ENCODE measurements around the gene GTF3C4. TPM values are rescaled to one million over a fixed set of nuclear protein-coding genes. Genes with fewer than 3 reads are reported as not detected.

GTF3C4 gene
- total and polyA plus RNA-seq, 2 of the 13 experiments (the other 11 are each of a cell fraction or from before 2014, with no cell fraction given): 2.6 to 12.9 TPM

DNA sequence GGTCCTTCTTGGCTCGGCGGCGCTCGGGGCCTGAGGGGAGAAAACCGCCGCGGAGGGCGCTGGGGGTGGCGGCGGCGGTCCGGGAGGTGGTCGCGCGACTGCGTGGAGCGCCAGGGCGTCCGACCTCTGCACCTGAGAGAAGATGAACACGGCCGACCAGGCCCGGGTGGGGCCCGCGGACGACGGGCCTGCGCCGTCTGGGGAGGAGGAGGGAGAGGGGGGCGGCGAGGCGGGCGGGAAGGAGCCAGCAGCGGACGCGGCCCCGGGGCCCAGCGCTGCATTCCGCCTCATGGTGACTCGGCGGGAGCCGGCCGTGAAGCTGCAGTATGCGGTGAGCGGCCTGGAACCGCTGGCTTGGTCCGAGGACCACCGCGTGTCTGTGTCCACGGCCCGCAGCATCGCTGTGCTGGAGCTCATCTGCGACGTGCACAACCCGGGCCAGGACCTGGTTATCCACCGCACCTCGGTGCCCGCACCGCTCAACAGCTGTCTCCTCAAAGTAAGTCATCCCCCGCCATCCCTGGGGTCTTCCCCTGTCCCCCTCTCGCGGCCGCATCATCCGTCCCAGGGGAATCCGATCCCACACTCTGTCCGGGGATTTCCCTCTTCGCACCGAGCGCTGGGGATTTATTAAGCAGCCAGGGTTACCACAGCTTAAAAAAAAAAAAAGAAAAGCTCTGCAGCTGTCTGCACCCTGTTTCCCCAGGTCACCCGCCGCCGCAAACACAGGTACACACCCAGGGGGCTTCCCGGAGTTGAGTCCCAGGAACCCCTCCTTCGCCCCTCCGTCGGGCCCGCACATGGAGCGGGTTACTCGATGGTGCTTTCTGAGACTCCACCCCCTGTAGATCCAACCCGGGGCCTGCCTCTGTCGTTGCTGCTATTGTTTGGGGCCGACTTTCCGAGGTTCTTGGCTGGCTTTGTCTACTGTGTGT lies at the start of gene GTF3C4 (continued):
- TF ChIP-seq, protein P1, sequence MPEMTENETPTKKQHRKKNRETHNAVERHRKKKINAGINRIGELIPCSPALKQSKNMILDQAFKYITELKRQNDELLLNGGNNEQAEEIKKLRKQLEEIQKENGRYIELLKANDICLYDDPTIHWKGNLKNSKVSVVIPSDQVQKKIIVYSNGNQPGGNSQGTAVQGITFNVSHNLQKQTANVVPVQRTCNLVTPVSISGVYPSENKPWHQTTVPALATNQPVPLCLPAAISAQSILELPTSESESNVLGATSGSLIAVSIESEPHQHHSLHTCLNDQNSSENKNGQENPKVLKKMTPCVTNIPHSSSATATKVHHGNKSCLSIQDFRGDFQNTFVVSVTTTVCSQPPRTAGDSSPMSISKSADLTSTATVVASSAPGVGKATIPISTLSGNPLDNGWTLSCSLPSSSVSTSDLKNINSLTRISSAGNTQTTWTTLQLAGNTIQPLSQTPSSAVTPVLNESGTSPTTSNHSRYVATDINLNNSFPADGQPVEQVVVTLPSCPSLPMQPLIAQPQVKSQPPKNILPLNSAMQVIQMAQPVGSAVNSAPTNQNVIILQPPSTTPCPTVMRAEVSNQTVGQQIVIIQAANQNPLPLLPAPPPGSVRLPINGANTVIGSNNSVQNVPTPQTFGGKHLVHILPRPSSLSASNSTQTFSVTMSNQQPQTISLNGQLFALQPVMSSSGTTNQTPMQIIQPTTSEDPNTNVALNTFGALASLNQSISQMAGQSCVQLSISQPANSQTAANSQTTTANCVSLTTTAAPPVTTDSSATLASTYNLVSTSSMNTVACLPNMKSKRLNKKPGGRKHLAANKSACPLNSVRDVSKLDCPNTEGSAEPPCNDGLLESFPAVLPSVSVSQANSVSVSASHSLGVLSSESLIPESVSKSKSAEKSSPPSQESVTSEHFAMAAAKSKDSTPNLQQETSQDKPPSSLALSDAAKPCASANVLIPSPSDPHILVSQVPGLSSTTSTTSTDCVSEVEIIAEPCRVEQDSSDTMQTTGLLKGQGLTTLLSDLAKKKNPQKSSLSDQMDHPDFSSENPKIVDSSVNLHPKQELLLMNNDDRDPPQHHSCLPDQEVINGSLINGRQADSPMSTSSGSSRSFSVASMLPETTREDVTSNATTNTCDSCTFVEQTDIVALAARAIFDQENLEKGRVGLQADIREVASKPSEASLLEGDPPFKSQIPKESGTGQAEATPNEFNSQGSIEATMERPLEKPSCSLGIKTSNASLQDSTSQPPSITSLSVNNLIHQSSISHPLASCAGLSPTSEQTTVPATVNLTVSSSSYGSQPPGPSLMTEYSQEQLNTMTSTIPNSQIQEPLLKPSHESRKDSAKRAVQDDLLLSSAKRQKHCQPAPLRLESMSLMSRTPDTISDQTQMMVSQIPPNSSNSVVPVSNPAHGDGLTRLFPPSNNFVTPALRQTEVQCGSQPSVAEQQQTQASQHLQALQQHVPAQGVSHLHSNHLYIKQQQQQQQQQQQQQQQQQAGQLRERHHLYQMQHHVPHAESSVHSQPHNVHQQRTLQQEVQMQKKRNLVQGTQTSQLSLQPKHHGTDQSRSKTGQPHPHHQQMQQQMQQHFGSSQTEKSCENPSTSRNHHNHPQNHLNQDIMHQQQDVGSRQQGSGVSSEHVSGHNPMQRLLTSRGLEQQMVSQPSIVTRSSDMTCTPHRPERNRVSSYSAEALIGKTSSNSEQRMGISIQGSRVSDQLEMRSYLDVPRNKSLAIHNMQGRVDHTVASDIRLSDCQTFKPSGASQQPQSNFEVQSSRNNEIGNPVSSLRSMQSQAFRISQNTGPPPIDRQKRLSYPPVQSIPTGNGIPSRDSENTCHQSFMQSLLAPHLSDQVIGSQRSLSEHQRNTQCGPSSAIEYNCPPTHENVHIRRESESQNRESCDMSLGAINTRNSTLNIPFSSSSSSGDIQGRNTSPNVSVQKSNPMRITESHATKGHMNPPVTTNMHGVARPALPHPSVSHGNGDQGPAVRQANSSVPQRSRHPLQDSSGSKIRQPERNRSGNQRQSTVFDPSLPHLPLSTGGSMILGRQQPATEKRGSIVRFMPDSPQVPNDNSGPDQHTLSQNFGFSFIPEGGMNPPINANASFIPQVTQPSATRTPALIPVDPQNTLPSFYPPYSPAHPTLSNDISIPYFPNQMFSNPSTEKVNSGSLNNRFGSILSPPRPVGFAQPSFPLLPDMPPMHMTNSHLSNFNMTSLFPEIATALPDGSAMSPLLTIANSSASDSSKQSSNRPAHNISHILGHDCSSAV (CRISPR knock-in tag; IDR thresholded peaks at IDR 0.05; ENCODE audit: borderline replicate concordance): no peak
- TF ChIP-seq MTA1 (CRISPR knock-in tag; IDR thresholded peaks at IDR 0.05; ENCODE audit: borderline replicate concordance) (0 out of 2 replicates have a peak, but pooled peaks have one; percentile 3), ZNF746 (CRISPR knock-in tag; IDR thresholded peaks at IDR 0.05) (0 out of 2 replicates have a peak, but pooled peaks have one; percentile 34), ZNF441 (CRISPR knock-in tag; IDR thresholded peaks at IDR 0.05; ENCODE audit: borderline replicate concordance) (0 out of 2 replicates have a peak, but pooled peaks have one; percentile 25), ZNF12 (CRISPR knock-in tag; IDR thresholded peaks at IDR 0.05) (no peak), NKX3-1 (CRISPR knock-in tag; IDR thresholded peaks at IDR 0.05) (no peak), ZNF547 (CRISPR knock-in tag; IDR thresholded peaks at IDR 0.05) (no peak), KMT2A (CRISPR knock-in tag; IDR thresholded peaks at IDR 0.05) (peak; percentile 7; the same call in 1 of the 2 replicates), ZNF136 (CRISPR knock-in tag; IDR thresholded peaks at IDR 0.05; ENCODE audit: low read depth) (no peak), WIZ (CRISPR knock-in tag; IDR thresholded peaks at IDR 0.05) (no peak), TARDBP (CRISPR knock-in tag; IDR thresholded peaks at IDR 0.05) (0 out of 2 replicates have a peak, but pooled peaks have one; percentile 21), HDAC2 (CRISPR knock-in tag; IDR thresholded peaks at IDR 0.05) (no peak), KDM5A (IDR thresholded peaks at IDR 0.05; ENCODE audit: borderline replicate concordance, low read length) (peak; percentile 80), HES4 (CRISPR knock-in tag; IDR thresholded peaks at IDR 0.05; ENCODE audit: borderline replicate concordance) (no peak), ZNF749 (CRISPR knock-in tag; IDR thresholded peaks at IDR 0.05; ENCODE audit: borderline replicate concordance) (0 out of 2 replicates have a peak, but pooled peaks have one; percentile 15), TCF12 (IDR thresholded peaks at IDR 0.05) (no peak), TCF12 (CRISPR knock-in tag; IDR thresholded peaks at IDR 0.05) (no peak), ARNT (IDR thresholded peaks at IDR 0.05) (no peak)
- TF ChIP-seq, protein P2, sequence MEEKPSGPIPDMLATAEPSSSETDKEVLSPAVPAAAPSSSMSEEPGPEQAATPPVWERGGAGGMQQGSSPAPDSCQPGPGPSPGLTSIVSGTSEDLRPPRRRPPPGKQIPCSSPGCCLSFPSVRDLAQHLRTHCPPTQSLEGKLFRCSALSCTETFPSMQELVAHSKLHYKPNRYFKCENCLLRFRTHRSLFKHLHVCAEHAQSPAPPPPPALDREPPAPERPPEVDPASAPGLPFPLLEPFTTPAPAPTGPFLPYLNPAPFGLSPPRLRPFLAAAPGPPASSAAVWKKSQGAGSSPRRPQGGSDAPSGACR (CRISPR knock-in tag; IDR thresholded peaks at IDR 0.05): no peak
